Activated CD4-positive, alpha-beta T cell treated with anti-CD3 and anti-CD28 coated beads for 1 hour (primary cell): ENCODE data around the gene NEMF.
"Not testable (repeated sequence)": the region's sequence is repeated elsewhere in the genome, so short reads cannot be mapped to it uniquely, and the experiment has no call there.

Source experiments
- DNase-seq: peaks from one replicate; pipeline ENCODE4 v3.0.0-alpha.2; 2020

Gene NEMF

DNA sequence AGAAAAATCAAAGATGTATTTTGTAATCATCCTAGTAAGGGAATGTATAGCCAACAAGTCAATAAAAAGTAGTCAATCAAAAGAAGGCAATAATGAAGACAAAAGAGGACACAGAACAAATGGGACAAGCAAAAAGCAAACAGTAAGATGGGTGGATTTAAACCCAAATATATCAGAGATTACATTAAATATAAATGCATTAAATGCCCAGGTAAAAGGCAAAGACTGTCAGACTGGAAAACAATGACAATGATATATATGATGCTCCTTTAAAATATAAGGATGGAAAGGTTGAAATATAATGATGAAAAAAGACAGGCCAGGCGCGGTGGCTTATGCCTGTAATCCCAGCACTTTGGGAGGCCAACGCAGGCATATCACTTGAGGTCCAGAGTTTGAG lies 35.7 kb downstream of the NEMF start:
- DNase-seq = no peak

DNA sequence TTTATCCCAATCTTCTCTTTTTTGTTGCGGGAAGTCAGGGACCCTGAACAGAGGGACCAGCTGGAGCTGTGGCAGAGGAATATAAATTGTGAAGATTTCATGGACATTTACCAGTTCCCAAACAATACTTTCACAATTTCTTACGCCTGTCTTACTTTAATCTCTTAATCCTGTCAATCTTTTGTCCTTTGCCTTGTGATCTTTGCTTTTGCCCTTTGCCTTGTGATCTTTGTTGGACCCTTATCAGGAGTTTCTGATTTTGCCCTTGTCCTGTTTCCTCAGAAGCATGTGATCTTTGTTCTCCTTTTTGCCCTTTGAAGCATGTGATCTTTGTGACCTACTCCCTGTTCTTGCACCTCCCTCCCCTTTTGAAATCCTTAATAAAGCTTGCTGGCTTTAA lies 36.5 kb downstream of the NEMF start:
- DNase-seq = not testable (repeated sequence)

DNA sequence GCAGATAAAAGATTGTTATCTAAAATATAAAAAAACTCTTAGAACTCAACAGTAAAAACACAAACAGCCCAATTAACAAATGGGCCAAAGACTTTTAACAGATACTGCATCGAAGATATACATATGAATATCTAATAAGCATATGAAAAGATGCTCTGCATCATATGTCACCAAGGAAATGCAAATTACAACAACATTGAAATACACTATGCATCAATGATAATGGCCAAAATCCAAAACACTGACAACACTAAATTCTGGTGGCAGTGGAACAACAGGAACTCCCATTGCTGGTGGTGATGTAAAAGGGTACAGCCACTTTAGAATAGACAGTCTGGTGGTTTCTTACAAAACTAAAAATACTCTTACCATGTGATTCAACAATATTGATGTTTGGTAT lies 43.8 kb downstream of the NEMF start:
- DNase-seq = no peak

DNA sequence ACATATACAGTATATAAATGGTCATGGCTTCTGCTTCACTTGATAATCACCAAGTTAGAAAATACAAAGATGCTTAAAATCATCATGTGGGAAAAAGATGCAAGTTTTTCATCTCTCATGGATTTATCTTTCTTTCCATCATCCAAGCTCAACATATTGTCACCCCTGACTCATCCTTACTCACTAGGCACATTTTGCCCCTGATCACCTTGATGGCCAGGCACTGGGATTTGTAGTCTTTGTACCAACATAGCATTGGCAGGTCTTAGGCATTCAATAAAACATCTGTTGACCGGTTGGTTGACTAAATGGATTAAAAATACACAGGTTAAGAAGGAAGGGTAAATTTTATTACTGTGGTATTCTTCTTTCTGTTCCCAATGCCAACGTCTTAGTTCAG lies 56.6 kb downstream of the NEMF start:
- no peak for DNase-seq

DNA sequence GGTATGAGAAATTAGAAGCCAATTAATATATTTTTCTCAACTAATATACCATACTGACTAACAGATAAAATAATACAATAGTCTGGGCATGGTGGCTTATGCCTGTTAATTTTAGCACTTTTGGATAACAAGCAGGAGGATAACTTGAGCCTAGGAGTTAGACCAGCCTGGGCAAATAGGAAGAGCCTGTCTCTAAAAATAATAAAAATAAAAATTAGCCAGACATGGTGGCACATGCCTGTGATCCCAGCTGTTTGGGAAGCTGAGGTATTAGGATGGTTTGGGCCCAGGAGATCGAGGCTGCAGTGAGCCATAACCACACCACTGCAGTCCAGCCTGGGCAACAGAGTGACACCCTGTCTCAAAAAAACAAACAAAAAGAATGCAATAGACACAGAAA lies 60.0 kb downstream of the NEMF start:
- no peak for DNase-seq

DNA sequence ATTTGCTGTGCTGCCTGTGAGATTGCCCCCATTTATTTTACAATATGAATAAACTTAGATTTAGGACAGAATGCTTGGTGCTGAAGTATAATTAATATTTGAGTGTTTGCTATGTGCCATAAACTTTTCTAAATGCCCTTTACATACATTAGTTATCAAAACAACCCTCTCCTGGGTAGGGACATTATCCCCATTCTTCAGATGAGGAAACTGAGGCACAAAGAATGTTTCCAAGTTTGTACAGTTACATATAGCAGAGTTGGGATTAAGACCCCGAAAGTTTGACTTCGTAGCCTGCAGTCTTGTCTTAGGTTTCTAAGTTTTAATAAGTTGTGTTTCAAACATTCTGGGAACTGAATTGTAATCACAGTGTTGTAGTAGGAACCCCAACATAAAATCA lies 66.3 kb downstream of the NEMF start:
- no peak for DNase-seq

DNA sequence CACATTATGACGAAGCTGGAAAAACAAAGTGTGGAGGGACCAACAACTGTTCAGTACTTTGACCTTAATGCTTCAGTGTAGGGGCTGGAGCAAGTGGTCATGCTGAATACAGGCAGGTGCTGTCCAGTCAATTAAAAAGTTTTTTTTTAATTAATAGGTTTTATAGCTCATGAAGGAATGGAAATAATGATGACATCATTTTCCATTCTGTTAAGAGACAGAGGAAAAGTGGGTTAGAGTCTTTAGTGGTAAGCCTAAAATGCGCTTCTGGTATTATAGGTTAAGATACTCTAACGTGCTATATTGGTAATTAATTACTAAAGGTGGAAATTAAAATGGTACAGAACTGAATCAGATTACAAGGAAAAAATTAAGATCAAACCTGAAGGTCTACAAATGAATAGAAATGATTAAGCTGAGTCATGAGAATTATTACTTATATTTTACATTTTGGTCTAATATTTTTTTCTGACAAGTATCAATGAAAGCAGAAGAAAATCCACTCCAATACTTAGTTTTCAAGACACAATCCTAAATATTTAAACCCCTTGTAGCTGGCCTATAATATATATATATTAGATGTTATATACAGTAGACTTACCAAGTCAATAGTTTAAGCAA lies 69.1 kb downstream of the NEMF start:
- no peak for DNase-seq

DNA sequence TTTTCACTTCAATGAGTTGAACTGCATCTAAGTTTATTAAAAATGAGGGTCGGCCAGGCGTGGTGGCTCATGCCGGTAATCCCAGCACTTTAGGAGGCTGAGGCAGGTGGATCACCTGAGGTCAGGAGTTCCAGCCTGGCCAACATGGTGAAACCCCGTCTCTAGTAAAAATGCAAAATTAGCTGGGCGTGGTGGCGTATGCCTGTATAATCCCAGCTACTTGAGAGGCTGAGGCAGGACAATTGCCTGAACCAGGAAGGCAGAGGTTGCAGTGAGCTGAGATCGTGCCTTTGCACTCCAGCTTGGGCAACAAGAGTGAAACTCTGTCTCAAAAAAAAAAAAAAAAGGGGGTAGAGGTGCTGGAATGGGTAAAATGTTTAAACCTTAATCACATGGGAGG lies 71.5 kb downstream of the NEMF start:
- DNase-seq = not testable (repeated sequence)

DNA sequence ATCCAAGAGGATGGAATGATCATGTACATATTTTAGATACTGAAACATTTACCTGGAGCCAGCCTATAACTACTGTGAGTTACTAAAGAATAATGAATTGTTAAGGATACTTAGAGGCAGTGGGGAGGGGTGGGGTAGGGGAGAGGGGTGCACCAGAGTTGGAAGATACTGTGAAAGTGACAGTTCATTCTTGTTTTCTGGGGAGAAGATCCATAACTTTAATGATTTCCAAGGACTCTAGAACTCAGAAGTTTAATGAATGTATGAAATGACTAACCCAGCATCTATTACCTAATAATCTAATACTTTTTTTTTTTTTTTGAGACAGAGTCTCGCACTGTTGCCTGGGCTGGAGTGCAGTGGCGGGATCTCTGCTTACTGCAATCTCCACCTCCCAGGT lies 74.2 kb downstream of the NEMF start:
- no peak for DNase-seq

DNA sequence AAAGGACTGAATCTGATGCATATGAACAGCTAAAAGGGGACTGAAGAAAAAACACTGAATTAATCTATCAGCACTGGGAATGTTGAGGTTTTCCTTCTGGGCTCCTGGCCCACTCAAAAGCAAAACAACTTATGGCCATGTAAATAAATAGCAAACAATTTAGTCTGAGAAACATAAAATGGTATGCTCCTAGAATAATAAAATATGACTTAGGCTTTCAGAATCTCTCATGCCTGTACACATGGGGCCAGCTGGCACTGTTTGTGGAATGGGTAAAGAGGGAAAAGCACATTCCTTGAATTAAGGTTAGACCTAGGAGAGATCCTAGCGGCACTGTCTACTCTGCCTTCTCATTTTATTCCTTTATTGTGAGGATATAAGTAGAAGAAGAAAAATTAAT lies 78.5 kb downstream of the NEMF start:
- no peak for DNase-seq

DNA sequence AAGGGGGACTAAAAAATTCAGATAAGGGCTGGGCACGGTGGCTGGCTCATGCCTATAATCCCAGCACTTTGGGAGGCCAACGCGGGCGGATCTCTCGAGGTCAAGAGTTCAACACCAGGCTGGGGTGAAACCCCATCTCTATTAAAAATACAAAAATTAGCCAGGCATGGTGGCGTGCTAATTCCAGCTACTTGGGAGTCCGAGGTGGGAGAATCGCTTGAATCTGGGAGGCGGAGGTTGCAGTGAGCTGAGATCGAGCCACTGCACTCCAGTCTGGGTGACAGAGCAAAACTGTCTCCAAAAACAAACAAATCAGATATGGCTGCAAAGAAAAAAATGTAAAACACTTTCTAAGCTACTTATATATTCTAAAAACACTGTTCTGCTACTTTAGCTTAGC lies 80.9 kb downstream of the NEMF start:
- DNase-seq = not testable (repeated sequence)

DNA sequence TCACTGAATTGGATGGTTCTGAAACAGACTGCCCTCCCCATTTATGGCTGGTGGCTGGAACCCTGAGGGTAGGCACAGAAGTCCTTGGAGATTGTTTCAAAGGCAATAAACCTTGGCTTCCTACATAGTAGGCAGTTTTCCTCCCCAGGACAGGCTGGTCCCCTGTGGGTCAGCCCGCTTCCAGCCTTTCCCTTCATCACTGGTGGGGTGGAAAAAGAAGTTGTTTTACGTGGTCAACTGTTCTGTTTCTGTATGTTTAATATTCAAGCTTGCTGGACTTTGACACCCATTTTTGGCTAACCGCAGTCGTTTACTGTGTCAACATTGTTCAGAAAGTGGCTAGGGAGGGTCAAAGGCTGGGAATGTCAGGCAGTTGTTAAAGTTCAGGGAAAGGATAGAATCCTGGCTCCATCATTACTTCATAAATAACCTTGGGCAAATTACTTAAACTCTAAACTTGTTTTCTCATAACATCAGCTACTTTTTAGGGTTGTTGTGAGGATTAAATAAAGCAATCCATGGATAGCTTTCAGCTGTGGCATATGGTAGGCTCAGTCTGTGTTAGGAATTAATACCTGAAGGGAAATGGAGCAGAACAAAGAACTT lies 82.3 kb downstream of the NEMF start:
- DNase-seq = no peak

DNA sequence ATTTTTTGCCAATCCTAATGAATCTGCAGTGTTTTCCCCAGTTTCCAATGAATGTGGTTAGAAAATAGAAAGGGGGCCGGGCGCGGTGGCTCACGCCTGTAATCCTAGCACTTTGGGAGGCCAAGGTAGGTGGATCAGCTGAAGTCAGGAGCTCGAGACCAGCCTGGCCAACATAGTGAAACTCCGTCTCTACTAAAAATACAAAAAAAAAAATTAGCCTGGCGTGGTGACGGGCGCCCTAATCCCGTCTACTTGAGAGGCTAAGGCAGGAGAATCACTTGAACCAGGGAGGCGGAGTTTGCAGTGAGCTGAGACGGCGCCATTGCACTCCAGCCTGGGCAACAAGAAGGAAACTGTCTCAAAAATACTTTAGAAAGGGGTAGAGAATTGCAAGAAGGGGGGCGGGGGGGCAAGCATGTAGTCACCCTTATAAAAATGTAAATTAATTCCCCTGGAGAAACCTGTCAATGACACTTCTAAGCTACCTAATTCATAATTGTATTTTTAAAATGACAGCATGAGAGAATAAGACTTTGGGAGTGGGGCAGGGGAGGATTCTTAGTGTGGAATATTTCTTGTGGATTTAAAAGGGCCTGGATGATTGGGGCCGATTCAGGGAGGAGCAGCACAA lies 82.9 kb downstream of the NEMF start:
- no peak for DNase-seq

DNA sequence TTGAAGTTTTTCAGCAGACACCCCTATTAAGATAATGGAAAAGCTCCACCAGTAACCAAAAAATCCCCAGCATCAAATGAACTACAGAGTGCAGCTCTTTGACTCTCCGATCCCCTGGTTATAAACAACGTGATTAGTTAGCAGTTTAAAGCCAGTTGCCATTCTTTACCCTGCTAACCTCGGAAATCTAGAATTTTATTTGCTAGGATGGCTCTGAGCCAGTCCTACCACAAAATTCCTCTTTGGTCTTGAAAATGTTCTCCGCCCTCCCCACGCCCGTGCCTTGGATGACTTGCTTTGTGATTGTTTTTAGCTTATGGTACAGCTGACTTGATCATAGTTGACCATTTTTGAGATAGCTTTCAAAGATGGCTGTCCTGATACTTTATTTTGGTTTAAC lies 83.4 kb downstream of the NEMF start:
- no peak for DNase-seq

DNA sequence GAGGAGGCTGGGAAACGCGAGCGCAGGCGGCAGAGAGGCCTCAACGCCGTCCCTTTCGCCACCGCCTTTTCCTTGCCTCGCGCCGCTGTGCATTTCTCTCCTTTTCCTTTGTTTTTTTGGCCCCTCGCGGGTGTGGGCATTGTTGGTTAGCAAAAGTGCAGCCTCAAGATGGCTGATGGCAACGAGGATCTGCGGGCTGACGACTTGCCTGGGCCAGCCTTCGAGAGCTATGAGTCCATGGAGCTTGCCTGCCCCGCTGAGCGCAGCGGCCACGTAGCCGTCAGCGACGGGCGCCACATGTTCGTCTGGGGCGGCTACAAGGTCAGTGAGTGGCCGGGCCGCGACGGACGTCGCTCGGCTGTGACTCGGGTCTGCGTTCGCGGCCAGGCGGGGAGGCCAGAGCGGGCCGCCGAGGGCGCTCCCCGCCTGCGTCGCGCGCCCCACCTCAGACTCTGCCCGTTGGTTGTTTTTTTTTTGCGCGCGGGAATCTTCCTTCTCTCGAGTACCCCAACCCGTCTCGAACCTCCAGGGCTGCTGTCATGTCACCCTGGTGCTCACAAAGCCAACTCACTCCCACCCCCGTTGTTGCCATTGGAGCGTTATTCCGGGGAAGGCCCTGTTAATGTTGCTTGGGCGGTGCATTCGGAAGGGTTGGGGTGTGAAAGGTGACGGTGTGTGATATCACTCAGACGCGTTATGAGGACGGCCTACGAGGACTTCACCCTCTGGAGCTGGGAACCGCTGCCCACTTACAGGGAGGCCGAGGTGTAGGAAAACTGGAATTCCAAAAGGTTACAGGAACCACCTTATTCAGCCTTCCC lies 84.1 kb downstream of the NEMF start:
- peak; percentile 28 for DNase-seq

DNA sequence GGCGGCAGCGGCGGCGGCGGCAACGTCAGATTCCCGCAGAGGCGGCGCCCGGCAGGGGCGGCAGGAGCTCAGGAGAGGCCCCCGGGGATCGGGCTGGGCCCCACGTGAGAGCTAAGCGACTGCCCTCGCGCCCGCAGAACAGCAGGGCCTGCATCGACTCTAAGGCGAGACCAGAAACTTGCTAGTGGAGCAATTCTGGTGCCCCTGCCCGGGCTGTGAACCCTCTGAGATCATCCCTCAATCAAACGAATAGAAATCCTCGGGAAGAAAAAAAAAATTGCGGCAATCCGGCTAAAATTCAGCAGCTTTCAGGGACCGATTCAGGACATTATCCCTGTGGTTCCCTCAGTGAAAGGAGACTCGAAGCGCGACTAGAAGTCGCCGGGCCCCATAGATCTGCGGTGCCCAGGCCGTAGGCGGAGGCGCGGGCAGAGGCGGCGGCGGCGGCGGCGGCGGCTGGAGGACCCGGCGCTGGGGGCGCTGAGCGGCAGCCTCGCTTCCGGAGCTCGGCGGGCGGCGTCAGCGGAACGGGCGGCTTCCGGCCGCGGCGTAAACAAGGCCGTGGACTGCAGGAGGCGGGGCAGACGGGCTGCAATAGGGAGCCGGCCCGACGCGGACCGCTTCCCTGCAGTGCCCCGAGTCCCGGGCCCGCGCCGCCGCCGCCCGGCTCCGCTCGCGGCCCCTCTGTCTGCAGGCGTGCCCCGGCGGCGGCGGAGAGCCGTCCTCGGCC lies 84.9 kb downstream of the NEMF start, which contains the start of gene KLHDC2:
Gene KLHDC2, plus strand, starts transcription at position 583 of the 730 bp plus-strand sequence. CDS start 316 bp downstream, outside the sequence.
- DNase-seq = peak; percentile 82

DNA sequence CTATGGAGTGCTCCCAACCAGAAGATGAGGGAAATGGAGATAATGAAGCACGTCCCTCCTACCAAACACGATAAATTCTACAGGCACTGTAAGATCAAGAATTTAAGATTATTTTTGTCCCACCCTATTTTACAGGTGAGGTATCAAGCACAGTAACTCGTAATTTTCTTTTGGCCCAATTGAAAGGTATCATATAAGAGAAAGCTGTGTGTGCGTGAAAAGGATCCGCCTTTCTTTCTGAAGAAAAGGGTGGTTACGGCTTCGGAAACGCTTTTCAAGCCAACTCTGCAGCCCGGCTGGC lies 85.4 kb downstream of the NEMF start:
- DNase-seq = no peak

DNA sequence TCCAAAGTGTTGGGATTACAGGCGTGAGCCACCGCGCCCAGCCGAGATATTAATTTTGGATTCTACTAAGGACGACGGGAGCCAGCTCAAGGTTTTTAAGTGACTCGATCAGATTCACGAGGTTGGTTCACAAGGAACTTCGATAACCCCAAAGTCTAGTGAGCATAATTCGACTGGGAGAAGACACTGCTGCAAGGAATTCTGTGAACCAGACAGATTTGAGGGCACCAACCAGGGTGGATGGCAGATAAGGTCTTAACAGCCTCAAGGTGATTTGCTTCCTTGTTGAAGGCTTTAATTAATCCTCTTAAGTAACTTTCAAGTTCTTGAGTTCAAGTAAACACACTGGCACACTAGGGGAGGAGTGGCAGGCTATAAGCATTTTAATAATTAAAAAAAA lies 85.7 kb downstream of the NEMF start:
- no peak for DNase-seq

DNA sequence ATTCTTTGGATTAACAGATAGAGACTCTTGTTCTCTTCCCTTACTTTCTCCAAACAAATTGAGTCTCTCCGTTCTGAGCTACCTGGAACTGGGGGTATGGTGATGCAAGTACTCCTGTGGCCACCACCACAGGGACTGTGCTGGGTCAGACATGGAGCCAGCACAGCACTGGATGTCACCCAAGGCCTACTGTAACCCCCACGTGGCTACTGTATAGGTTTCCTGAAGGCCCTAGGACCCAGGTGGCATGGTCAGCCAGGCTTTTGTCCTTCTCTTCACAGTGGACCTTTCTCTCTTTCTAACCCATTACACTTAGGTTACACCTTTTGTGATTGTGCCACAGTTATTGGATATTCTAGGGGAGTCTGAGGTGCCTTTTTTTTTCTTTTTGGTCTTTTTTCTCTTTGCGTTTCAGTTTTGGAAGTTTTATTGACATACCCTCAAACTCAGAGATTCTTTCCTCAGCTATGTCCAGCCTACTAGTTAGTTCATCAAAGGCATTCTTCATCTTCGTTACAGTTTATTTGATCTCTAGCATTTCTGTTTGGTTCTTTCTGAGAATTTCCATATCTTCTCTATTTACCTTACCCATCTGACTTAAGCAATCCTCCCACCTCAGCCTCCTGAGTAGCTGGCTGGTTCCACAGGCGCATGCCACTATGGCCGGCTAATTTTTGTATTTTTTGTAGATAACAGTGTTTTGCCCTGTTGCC lies 90.6 kb downstream of the NEMF start:
- DNase-seq = no peak

DNA sequence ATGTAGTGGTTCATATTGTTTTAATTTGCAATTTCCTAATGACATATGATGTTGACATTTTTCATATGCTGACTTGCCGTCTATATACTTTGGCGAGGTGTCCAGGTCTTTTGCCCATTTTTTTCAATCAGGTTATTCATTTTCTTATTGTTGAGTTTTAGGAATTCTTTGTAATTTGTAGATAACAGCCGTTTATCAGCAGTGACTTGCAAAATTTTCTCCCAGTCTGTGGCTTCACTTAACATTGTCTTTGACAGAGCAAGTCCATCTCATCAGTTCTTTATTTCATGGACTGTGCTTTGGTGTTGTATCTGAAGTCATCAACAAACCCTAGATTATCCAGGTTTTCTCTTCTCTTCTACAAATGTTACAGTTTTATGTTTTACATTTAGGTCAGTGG lies 97.2 kb downstream of the NEMF start:
- DNase-seq = no peak

DNA sequence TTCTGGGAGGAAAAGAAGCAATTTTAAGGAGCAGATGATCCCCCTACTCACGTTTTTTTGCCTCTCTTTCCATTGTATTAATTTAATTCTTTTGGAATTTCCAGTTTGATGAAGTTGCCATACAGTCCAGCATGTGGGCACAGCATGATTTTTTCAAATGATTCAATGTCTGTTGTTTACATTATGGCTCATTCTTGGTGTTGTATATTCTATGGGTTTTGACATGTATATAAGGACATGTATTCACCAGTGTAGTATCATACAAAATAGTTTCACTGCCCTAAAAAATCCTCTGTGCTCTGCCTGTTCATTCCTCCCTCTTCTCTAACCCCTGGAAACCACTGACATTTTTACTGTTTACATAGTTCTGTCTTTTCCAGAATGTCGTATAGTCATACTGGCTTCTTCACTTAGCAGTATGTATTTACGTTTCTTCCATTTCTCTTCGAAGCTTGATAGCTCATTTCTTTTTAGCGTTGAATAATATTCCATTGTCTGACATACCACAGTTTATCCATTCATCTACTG lies 98.0 kb downstream of the NEMF start:
- DNase-seq = no peak

DNA sequence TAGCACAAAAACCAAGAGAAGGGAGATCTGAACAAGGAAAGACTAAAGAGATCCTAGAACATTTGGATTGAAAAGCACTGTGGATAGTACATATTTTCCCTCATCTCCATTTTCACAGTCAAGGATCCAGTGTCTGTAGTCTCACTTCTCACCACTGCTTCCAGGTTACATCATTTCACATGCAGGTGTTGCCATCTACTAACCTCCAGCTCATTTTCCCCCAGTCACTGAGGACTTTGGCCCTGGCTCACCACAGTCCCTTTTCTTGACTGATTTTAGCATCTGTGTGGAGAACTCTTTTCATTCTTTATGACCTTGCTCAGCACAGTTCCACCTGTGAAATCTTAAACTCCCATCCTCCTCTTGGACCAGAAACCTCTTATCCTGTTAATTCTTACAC lies 106.1 kb downstream of the NEMF start:
- DNase-seq = not testable (repeated sequence)
